ENCODE results near the gene HEATR3.

Gene HEATR3

GRCh38 chr16:50059111-50059510 is 6.7 kb upstream of the HEATR3 start:
- no peak for DNase-seq

- no peak for DNase-seq
Observed at GRCh38 chr16:50059669-50060068, 6.1 kb upstream of the HEATR3 start.

DNA sequence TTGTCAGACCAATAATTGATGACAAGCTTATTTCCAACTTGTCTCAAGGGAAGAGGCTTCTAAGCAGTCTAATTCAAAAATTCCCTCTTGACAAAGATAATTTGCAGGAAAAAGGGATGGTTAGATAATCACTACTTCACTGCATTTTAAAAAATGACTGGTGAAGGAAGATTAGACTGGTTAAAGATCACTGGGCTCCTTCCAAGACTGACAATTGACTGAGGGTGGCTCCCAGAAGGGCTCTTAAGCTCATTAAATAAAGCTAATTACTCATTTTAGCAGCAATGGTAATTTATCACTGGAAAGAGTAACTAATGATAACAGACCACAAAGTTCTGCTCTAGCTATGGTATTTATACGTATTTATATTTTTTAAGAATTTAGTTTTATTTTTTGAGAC is 4.4 kb upstream of the HEATR3 start:
- DNase-seq = no peak

- DNase-seq = no peak
Observed at GRCh38 chr16:50065241-50065623, 538 bp upstream of the HEATR3 start.

DNA sequence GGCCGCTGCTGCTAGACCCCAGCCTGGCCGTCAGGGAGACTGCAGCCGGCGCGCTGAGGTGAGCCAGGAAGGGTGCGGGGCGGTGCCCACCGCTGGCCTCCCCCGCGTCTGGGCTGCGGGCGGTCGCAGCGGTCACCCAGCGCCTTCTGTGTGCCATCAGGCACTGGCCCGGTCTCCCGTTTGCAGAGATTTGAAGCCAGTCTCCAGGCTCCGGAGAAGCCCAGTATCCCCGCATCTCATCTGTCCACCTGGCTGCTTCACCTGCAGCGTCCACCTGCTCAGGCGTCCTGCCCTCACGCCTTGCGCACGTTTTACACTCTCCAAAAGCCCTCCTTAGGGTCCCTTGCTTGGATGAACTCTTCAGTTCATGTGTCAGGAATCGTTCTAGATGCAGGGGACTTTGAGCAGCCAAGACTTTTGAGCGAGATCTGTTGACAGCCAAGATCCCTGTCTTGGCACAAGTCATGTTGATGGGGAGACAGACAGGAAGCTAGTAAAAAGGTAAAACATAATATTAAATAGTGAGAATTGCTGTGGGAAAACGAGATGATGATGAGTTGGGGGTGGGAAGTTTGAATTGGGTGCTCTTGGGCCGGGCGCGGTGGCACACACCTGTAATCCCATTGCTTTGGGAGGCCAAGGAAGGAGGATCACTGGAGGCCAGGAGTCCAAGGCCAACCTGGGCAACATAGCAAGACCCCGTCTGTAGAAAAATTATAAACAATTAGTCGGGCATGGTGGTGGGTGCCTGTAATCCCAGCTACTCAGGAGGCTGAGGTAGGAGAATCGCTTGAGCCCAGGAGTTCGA is 916 bp downstream of the HEATR3 start:
- no peak for DNase-seq

DNA sequence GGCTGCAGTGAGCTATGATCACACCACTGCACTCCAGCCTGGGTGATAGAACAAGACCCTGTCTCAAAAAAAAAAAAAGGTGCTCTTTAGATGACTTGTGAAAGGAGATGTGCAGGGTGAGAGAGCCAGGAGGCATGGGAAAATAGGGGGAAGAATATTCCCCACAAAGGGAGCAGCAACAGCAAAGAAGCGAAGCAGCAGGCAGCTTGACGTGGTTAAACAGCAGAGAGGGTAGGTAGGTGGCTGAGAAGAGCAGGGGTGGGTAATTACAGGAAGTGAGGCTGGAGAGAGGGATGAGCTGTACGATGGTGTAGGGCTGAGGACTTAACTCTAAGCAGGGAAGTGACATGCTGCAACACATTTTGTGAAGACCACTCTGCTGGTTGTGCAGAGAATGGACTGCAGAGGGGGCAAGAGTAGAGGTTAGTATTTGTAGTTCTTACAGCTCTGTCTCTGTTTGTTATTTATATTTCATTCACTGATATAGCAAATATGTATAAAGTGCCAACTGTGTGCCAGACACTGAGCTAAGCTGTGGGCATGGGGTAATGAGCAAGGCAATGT is 1.6 kb downstream of the HEATR3 start:
- DNase-seq = peak; percentile 20

- no peak for DNase-seq
Observed at GRCh38 chr16:50068550-50068949, 2.8 kb downstream of the HEATR3 start.

DNA sequence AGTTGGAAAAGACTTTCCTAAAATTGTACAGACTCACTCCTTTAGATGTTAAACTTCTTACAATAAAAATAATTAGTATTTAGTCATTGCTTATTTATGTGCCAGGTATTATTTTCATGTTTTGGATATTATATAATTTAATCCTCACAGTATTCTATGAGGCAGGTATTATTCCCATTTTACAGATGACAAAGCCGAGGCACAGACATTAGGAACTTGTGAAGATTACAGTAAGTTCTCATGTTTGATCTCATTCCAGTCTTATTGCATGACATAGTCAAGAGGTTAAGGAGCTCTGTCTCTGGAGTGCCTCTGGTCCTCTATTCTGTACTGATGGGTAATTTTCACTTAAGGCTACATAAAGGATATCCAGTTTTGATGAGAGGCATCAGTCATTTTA is 3.3 kb downstream of the HEATR3 start:
- no peak for DNase-seq

GRCh38 chr16:50071075-50071671 is 5.4 kb downstream of the HEATR3 start:
- no peak for DNase-seq

DNA sequence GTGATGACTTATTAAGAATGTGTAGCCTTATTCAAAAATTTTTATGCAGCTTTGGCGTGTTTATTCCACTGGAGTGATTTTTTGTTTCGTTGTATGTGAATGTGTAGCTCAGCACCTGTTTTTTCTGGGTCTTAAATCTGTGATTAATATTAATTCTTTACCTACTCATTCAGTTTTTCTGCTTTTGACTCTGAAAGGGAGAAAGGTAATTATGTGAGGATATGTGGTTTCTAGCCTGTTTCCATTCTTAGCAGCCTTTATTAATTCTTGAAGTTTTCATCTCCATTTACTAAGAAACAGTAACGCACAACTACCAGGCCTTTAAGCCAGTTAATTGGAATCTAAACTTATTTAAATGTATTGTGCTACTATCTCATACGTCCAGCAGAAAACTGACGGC is 7.0 kb downstream of the HEATR3 start:
- no peak for DNase-seq

DNA sequence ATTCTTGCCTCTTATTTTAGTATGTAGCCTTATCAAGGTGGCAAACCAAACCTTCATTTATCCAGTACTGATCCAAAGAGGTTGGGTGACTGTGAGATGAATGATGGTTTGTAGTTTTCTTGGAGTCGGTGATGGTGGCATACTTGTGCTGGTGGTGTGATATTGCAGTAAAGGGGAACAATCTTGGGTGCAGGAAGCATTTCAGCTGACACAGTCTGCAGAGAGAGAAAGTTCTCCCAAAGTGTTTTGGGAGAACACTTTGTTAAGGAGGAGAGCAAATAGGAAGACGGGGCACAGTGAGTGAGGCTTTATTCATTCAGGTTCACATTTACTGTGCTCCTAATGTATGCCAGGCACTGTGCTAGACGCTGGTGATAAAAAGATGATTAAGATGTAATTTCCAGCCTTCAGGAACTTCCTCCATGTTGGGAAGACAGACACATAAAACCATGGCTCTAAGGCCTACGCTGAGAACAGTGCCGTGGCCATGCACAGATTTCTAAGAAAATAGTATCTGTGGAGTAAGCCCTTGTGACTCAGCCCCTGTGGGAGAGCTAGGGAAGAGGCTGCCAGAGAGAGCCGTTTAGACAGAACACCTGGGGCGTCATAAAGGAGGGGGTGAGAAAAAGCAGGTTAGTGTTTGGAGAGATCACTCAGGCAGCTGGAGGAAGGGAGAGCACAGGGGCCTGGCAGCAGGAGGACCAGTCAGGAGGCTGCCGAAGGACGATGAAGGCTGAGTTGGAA is 13.8 kb downstream of the HEATR3 start:
- no peak for DNase-seq

DNA sequence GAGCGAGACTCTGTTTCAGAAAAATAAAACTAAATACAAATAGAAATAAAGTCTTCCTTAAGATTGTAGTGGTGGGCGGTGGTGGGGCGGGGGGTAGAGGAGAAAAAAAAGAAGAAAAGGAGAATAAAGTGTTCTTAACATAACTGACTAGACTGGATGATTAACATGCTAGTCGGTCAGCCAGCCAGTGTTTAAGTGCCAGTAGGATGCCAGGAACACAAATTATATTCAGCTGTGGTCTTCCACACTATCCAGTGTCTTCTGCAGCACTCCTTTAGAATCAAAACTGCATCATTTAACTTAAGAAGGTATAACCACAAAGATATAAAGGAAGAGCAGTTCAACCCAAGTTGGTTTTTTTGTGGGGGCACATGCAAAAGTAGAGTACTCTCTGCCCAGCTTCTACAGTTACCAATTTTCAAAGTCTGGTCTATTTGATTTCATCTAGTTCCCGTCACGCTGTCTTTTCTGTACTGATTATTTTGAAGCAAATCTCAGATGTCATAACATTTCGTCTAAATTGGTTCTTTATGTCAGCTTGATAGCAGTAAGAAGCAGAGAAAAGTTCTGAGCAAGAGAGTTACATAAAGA is 15.8 kb downstream of the HEATR3 start:
- DNase-seq = no peak

DNA sequence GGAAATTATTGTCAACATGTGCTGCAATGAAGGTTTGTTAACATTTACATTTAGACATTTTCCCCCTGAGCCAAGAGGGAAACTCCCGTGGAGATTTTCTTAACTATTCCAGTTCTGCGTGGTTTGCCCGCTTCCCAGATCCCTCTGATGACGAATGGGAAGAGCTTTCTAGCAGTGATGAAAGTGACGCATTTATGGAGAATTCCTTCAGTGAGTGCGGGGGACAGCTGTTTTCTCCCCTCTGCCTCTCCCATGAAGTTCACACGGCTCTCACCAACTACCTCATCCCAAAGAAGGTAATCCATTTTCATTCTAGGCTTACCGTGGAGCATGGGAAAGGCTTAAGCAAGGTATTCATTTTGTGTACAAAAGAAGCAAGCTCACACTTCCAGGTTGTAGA is 18.2 kb downstream of the HEATR3 start:
- DNase-seq = no peak

GRCh38 chr16:50086176-50086575 is 20.4 kb downstream of the HEATR3 start:
- no peak for DNase-seq

DNA sequence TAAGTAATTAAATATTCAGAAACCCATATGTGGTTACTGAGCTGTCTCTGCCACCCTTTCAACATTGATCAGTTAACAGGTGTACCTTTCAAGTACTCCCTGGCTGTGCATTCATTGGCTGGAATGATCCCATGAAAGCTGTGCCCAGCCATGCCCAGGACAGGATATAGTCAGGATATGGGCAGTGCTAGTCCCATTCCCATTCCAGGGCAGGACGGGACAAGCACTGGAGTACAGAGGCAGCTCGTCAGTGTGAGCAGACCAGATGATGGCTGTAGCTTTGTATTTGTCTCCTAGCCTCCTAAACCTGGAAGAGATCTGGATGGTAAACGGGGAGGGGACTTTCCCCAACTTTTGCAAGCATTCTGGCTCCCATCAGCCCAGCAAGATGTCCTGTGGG is 22.5 kb downstream of the HEATR3 start:
- no peak for DNase-seq

DNA sequence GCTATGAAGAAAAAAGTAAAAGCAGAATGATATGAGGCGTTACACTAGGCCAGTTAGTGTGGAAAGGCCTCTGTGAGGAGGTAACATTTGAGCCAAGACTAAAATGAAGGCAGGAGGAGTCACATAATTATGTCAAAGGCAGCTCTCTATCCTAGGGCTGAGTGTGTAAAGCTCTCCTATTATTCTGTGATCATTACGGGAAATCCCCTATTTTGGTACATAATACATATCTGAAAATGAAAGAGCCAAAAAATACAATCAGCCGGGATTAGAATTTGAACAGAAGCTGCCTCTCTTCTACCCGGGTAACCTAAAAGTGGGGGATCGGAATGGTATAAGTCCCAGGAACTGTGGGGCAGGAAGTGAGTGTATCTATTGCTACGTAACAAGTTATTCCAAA is 27.1 kb downstream of the HEATR3 start:
- DNase-seq = no peak

GRCh38 chr16:50093607-50094539 is 28.1 kb downstream of the HEATR3 start:
- peak; percentile 84 for DNase-seq

- no peak for DNase-seq
Observed at GRCh38 chr16:50096791-50097190, 31.0 kb downstream of the HEATR3 start.

GRCh38 chr16:50099957-50100648 is 34.3 kb downstream of the HEATR3 start:
- DNase-seq = no peak

DNA sequence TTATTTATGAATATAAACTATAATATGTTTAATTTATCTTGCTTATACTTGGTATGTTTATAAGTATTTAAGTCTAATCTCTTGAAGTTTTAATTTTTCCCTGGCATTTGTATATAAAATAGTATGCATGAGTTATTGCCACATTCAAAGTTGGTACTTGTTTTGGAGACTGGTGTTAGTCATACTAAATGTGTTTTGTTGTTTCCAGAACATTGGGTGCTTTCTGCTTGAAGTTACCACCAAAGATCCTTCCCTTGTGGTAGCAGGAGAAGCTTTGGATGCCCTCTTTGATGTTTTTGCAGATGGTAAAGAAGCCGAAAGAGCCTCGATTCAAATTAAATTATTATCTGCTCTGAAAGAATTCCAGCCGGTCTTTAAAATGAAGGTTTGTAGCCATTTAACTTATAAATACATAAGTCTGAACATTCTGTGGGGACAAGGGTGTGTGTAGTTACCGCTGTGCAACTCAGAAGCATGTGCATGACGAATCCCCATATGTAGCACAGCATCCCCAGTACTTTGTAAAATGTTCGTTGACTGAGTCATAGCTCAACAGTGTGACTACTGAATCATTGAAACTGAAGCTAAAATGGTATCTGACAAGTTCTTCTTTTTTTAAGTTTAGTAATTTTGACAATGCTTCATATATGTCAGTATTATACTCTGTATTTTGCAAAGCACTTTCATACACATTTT is 36.4 kb downstream of the HEATR3 start:
- no peak for DNase-seq

- DNase-seq = no peak
Observed at GRCh38 chr16:50103764-50104163, 38.0 kb downstream of the HEATR3 start.

All from CD4-positive, alpha-beta T cell treated with Interleukin-15 for 1 hour (primary cell).